GM12878 (cell line): ENCODE data around the gene PRMT2. TPM values are rescaled to one million over a fixed set of nuclear protein-coding genes. Genes with fewer than 3 reads are reported as not detected.

Source experiments
- ATAC-seq: fragments of 200-7000 bp; cut with Tn5 transposase; 3 replicates; pipeline ENCODE4 v1.9.1; 2020; ENCODE audit warnings: mild to moderate bottlenecking, moderate library complexity
- BruUV-seq: library from RNA; stranded (reverse); fragments of 400-500 nt; replicated peaks from 2 replicates; lab custom pipeline; 2021; lab: Mats Ljungman, UMichigan
- CTCF ChIA-PET: fragments of 300-600 bp; sonication (Branson Sonifier 250); formaldehyde crosslinking; extraction: SDS; loops from one replicate; lab custom pipeline; 2021; ENCODE audit warnings: inconsistent platforms; lab: Yijun Ruan, JAX
- POLR2A ChIA-PET: fragments of 350-600 bp; formaldehyde crosslinking; extraction: SDS; loops from one replicate; lab custom pipeline; 2021; ENCODE audit warnings: inconsistent platforms; lab: Charles Lee
- RAD21 ChIA-PET: fragments of 300-600 bp; sonication (Branson Sonifier 250); formaldehyde crosslinking; loops from one replicate; lab custom pipeline; 2023; ENCODE audit warnings: antibody characterized with exemption; ENCODE audit not compliant: unreplicated experiment; lab: Charles Lee
- SMC1A ChIA-PET: fragments of 300-600 bp; sonication (Branson Sonifier 250); formaldehyde crosslinking; loops from one replicate; lab custom pipeline; 2023; ENCODE audit not compliant: unreplicated experiment, uncharacterized antibody; lab: Charles Lee
- DNase-seq: peaks from one replicate; pipeline ENCODE4 v3.0.0-alpha.2; 2011; ENCODE audit warnings: low read depth, low spot score
- FAIRE-seq: peaks from 3 replicates; lab custom pipeline; 2011; peaks lifted over from hg19 to GRCh38; lab: Jason Lieb, UNC
- H2AFZ ChIP-seq: 2 replicates; pipeline ENCODE4 v1.6.0; 2011; ENCODE audit warnings: low read depth, low read length, control low read depth; ENCODE audit not compliant: control insufficient read depth
- H3K27ac ChIP-seq: 2 replicates; pipeline ENCODE4 v1.5.1; 2011; ENCODE audit warnings: control low read depth; ENCODE audit not compliant: control insufficient read depth, insufficient read depth
- H3K27me3 ChIP-seq, 2 experiments: replicated peaks in 1 of 2; 2 replicates each; pipeline versions ENCODE4 v1.6.0 to v1.6.1; 2011; ENCODE audit warnings: low read length in 1 of 2; ENCODE audit not compliant: control insufficient read depth in 2 of 2, insufficient read depth in 2 of 2
- H3K36me3 ChIP-seq, 2 experiments: 2 replicates each; pipeline ENCODE4 v1.5.1; 2011; ENCODE audit warnings: low read length in 1 of 2; ENCODE audit not compliant: control insufficient read depth in 2 of 2, insufficient read depth in 2 of 2
- H3K4me1 ChIP-seq: 2 replicates; pipeline ENCODE4 v1.6.1; 2011; ENCODE audit warnings: mild to moderate bottlenecking, low read length, moderate library complexity, mixed read lengths; ENCODE audit not compliant: control insufficient read depth, insufficient read depth
- H3K4me2 ChIP-seq: 2 replicates; pipeline ENCODE4 v1.6.0; 2011; ENCODE audit warnings: control low read depth; ENCODE audit not compliant: control insufficient read depth, insufficient read depth
- H3K4me3 ChIP-seq: fragments of 200-600 bp; sonication (generic); 2 replicates; pipeline ENCODE4 v1.5.1; 2016
- H3K79me2 ChIP-seq: 2 replicates; pipeline ENCODE4 v1.6.0; 2011; ENCODE audit warnings: low read length; ENCODE audit not compliant: control insufficient read depth, insufficient read depth
- H3K9ac ChIP-seq: 2 replicates; pipeline ENCODE4 v1.8.0; 2011; ENCODE audit warnings: low read length, control low read depth, mixed read lengths; ENCODE audit not compliant: control insufficient read depth, insufficient read depth
- H3K9me3 ChIP-seq: replicated peaks from 3 replicates; pipeline ENCODE4 v1.5.1; 2011; ENCODE audit warnings: mild to moderate bottlenecking, low read length; ENCODE audit not compliant: control insufficient read depth, insufficient read depth
- H4K20me1 ChIP-seq: 2 replicates; pipeline ENCODE4 v1.6.0; 2011; ENCODE audit not compliant: control insufficient read depth, insufficient read depth
- BCL3 ChIP-seq: IDR thresholded peaks from 2 replicates; pipeline ENCODE4 v1.6.1; 2011; ENCODE audit warnings: borderline replicate concordance, low read depth, mild to moderate bottlenecking, moderate library complexity, low read length; ENCODE audit not compliant: insufficient read depth, poor library complexity, severe bottlenecking
- CUX1 ChIP-seq: IDR thresholded peaks from 2 replicates; pipeline ENCODE4 v1.6.1; 2012; ENCODE audit warnings: improper control_type of control experiment, low read depth, low read length; ENCODE audit not compliant: insufficient replicate concordance
- NFXL1 ChIP-seq: fragments of 450-650 bp; IDR thresholded peaks from 2 replicates; pipeline ENCODE4 v1.6.1; 2017; ENCODE audit warnings: antibody characterized with exemption, mild to moderate bottlenecking, borderline replicate concordance
- POLR2A ChIP-seq: IDR thresholded peaks from 2 replicates; pipeline ENCODE4 v1.6.1; 2011; ENCODE audit warnings: low read depth, mild to moderate bottlenecking, low read length
- TBL1XR1 ChIP-seq: IDR thresholded peaks from 2 replicates; pipeline ENCODE4 v1.6.1; 2012; ENCODE audit warnings: low read depth, low read length, improper control_type of control experiment
- ZBTB4 ChIP-seq: fragments of 450-650 bp; formaldehyde crosslinking; IDR thresholded peaks from 2 replicates; pipeline ENCODE4 v1.4.0; 2022; ENCODE audit warnings: mild to moderate bottlenecking, moderate library complexity
- WGBS: methylation state at CpG from one replicate; pipeline ENCODE4 v1.1.6; 2016; ENCODE audit warnings: low lambda C conversion rate; ENCODE audit not compliant: insufficient replicate concordance, insufficient coverage; ENCODE audit errors: missing lambda C conversion rate; 5-methylcytosine and 5-hydroxymethylcytosine counted together
- in situ Hi-C: fragments of 300-500 bp; cut with MboI; formaldehyde crosslinking; loops from 9 replicates; pipeline ENCODE4 v1.14.3; 2018; ENCODE audit warnings: mixed read lengths
- intact Hi-C: fragments of 100-400 bp; cut with micrococcal nuclease; formaldehyde crosslinking; loops from one replicate; pipeline ENCODE4 v1.14.2; 2022; ENCODE audit not compliant: unreplicated experiment
- polyA plus RNA-seq, 11 experiments: library from polyadenylated mRNA; depleted of rRNA in 4 of 11; unstranded in 6 of 11; stranded (reverse) in 5 of 11; fragments of >200 nt; fragmentation: Nextera tagmentation in 4 of 11; fragmentation: Illumina TruSeq in 1 of 11; extraction: Ambion mirVana in 4 of 11; extraction: Trizol in 1 of 11; gene quantifications; 1 replicate in 1 of 11; 2 replicates in 10 of 11; pipeline versions ENCODE4 v1.2.1 to v1.2.3, GENCODE V29; 2011 to 2016; ENCODE audit warnings: inconsistent platforms in 2 of 11, missing spikeins in 2 of 11, low read depth in 1 of 11
- total RNA-seq, 4 experiments: library from RNA; depleted of rRNA in 3 of 4; stranded (reverse); fragments of >200 nt in 3 of 4; fragmentation: Illumina TruSeq in 1 of 4; extraction: Trizol in 1 of 4; gene quantifications; 2 replicates each; pipeline versions ENCODE4 v1.2.1 to v1.2.3, GENCODE V29; 2013 to 2021
- TF ChIP-seq, protein P1 (sequence below): IDR thresholded peaks from 2 replicates; pipeline ENCODE4 v1.6.1; 2011; ENCODE audit warnings: borderline replicate concordance, low read depth, mild to moderate bottlenecking, moderate library complexity, mixed read lengths, low read length; ENCODE audit not compliant: insufficient read depth; ENCODE audit errors: extremely low read length
- TF ChIP-seq, protein P2 (sequence below): fragments of 450-650 bp; IDR thresholded peaks from 2 replicates; pipeline ENCODE4 v1.6.1; 2017; ENCODE audit warnings: low read depth, mild to moderate bottlenecking, moderate library complexity

PRMT2 gene
- total and polyA plus RNA-seq, 10 of the 15 experiments (the other 5 are each of a cell fraction or from before 2014, with no cell fraction given), result 16.1 to 48.6 (median 36.2) TPM

DNA sequence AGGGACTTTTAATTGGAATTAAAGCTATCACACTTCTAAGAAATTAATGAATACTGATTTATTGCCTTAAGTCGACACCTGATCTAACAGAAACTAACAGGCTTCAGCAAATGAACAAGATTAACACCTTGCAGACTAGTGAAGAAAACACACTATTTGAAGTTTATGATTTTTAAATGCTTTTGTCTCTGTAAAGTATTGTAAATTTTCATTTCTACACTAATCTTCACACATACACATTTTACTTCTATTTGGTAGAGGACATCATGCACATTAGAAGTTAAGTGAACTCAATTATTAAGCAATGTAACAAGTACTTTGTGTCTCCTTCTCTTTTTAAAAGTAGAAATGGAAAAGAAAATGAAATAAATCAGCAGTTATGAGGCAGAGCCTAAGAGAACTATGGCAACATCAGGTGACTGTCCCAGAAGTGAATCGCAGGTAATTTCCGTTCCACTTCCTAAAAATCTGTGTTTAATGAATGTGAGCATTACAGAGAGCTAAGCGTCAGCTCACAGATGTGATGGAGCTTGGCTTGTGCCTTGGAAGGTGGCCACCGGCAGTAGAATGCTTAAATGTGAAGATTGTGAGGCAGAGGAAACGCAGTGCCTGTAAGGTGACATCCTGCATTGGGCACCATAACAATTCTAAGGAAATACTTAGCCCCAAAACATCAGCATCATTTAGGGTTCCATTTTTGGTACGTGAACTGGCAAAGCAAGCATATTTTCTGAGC is 1.2 kb downstream of the PRMT2 start:
- ATAC-seq, result no peak
- no peaks in the 10 kb centered on the region for H3K4me1 ChIP-seq
- TF ChIP-seq NFXL1, result no peak
- no peak for TF ChIP-seq BCL3
- no peak for TF ChIP-seq POLR2A
- TF ChIP-seq, protein P1, sequence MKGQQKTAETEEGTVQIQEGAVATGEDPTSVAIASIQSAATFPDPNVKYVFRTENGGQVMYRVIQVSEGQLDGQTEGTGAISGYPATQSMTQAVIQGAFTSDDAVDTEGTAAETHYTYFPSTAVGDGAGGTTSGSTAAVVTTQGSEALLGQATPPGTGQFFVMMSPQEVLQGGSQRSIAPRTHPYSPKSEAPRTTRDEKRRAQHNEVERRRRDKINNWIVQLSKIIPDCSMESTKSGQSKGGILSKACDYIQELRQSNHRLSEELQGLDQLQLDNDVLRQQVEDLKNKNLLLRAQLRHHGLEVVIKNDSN, result no peak
- TF ChIP-seq ZBTB4 (CRISPR knock-in tag), result no peak
- TF ChIP-seq CUX1, result no peak
- no peak for TF ChIP-seq TBL1XR1
- TF ChIP-seq, protein P2, sequence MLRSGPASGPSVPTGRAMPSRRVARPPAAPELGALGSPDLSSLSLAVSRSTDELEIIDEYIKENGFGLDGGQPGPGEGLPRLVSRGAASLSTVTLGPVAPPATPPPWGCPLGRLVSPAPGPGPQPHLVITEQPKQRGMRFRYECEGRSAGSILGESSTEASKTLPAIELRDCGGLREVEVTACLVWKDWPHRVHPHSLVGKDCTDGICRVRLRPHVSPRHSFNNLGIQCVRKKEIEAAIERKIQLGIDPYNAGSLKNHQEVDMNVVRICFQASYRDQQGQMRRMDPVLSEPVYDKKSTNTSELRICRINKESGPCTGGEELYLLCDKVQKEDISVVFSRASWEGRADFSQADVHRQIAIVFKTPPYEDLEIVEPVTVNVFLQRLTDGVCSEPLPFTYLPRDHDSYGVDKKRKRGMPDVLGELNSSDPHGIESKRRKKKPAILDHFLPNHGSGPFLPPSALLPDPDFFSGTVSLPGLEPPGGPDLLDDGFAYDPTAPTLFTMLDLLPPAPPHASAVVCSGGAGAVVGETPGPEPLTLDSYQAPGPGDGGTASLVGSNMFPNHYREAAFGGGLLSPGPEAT, result no peak

More for the DNA sequence above, 1.2 kb downstream of the PRMT2 start:
- H3K27me3 ChIP-seq, result no peaks in the 10 kb centered on the region
- no peaks in the 10 kb centered on the region for H4K20me1 ChIP-seq
- in situ Hi-C loops (no loop called here), intact Hi-C loops (no loop called here)
- ChIA-PET SMC1A (interaction anchor here (1.1 to 4.1 kb wide), 4 partner anchors 28 to 493 kb away, joined by 3 to 17 read pairs (median 4); no protein-coding TSS in a partner anchor), RAD21 (interaction anchor here (1.0 to 1.2 kb wide), 3 partner anchors 8 to 136 kb away, joined by 3 to 5 read pairs (median 3); no protein-coding TSS in a partner anchor), POLR2A (interaction anchor here (0.6 to 2.7 kb wide), 6 partner anchors 15 to 315 kb away, joined by 3 to 15 read pairs (median 4); no protein-coding TSS in a partner anchor), CTCF (interaction anchor here (1.2 to 1.7 kb wide), 3 partner anchors 136 to 493 kb away, joined by 5 to 6 read pairs (median 5); no protein-coding TSS in a partner anchor)
- no peaks in the 10 kb centered on the region for H3K9me3 ChIP-seq
- H3K27ac ChIP-seq, result no peak overlapping the region
- peaks cover 12% of the 10 kb centered on the region for H3K79me2 ChIP-seq
- DNase-seq (no peak), FAIRE-seq (no peak)
- H3K4me3 ChIP-seq, result peak overlapping the region; percentile 83
- TSS peak; percentile 61 for BruUV-seq
- WGBS, result 88% methylated on average over 7 of the region's 7 CpGs
- peak overlapping the region; percentile 28; the same call in 1 of the 2 replicates for H3K9ac ChIP-seq
- H3K36me3 ChIP-seq, result peaks cover 0 to 7% of the 10 kb centered on the region in 2 experiments; a peak in 2 of 4 replicates
- no peak overlapping the region for H2AFZ ChIP-seq
- H3K4me2 ChIP-seq, result peak overlapping the region; percentile 87
